Muscle layer of duodenum (tissue), 2 donors: ENCODE measurements around the gene GAB2.
"Not testable (repeated sequence)": the region's sequence is repeated elsewhere in the genome, so short reads cannot be mapped to it uniquely, and the experiment has no call there.

Experiments
- H3K27ac ChIP-seq: one replicate; pipeline ENCODE4 v1.7.0; 2013; ENCODE audit warnings: mild to moderate bottlenecking, low read length
- H3K27me3 ChIP-seq: one replicate; pipeline ENCODE4 v1.7.0; 2013; ENCODE audit warnings: low read depth, mild to moderate bottlenecking, control low read depth, low read length
- H3K36me3 ChIP-seq, 2 donors: one replicate each; pipeline ENCODE4 v1.7.0; 2013; ENCODE audit warnings: low read length in 2 of 2, control low read depth in 1 of 2, mild to moderate bottlenecking in 1 of 2; ENCODE audit not compliant: insufficient read depth in 2 of 2, control insufficient read depth in 1 of 2
- H3K4me1 ChIP-seq, 2 donors: one replicate each; pipeline ENCODE4 v1.7.0; 2013; ENCODE audit warnings: low read length in 2 of 2, mild to moderate bottlenecking in 2 of 2, control low read depth in 1 of 2, moderate library complexity in 1 of 2; ENCODE audit not compliant: insufficient read depth in 2 of 2, control insufficient read depth in 1 of 2
- H3K4me3 ChIP-seq, 2 donors: one replicate each; pipeline ENCODE4 v1.7.0; 2013; ENCODE audit warnings: low read length in 2 of 2, low read depth in 1 of 2, mild to moderate bottlenecking in 1 of 2
- H3K9me3 ChIP-seq, 2 donors: one replicate each; pipeline ENCODE4 v1.7.0; 2013; ENCODE audit warnings: low read length in 2 of 2, control low read depth in 1 of 2, mild to moderate bottlenecking in 1 of 2; ENCODE audit not compliant: control insufficient read depth in 1 of 2
- donor health status: healthy.

The GAB2 gene

GRCh38 chr11:78188286-78189173 lies 229.1 kb downstream of the GAB2 start, which contains the start of the genes KCTD21 and USP35:
Gene KCTD21 (minus strand): TSS chr11:78188626. CDS start chr11:78174554, 14,072 bp downstream.
Gene USP35 (plus strand): TSS chr11:78188919. CDS start chr11:78196246, 7,327 bp downstream.
- H3K4me1 ChIP-seq: peaks cover 0 to 31% of the 10 kb centered on the region in 2 donors

DNA sequence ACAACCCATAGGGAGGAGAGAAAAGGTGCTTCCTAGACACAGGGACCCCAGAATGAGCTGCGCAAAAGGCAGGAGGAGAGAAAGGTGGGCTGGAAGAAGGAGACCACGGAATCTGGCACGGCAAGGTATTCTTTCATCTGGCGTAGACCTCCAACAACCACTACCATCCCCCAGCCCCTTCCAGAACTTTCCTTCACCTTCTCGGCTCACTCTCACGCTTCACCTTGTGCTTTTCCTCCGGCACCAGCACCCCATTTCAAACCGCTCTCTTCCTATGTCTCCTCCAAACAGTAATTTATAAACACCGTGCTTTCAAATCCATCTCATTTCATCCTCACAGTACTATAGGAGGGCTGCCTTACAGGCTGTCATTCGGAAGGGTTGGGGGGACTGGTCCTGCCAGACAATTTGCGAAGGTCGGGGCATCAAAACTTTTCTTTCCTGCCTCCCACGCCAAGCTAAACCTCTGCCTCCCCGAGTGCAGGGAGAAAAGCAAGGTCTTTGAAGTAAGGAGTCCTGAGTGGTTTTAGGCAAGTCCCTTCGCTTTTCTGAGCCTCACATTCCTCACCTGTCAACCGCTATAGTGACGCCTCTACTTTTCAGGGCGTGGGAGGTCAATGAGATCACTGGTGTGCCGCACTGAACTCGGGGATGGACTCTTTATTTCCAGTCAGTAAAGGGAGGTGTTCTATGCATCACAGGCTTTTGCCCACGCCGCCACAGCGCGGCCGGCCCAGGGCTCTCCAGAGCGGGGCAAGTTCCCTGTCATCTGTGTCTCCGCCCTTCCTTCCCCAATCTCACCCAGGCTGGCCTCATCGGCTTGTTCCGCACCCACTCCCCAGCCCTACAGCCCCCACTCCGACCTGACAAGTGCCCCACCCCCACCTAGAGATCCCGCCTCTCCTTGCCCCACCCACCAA lies 230.0 kb downstream of the GAB2 start:
- H3K36me3 ChIP-seq: no peaks in the 10 kb centered on the region
- no peaks in the 10 kb centered on the region for H3K9me3 ChIP-seq
- peaks cover 0 to 27% of the 10 kb centered on the region in 2 donors for H3K4me1 ChIP-seq
- H3K27ac ChIP-seq: peak overlapping the region; percentile 56
- no peaks in the 10 kb centered on the region for H3K27me3 ChIP-seq
- peak overlapping the region; percentile 82 to 97 for H3K4me3 ChIP-seq

More at GRCh38 chr11:78188286-78189173, 229.1 kb downstream of the GAB2 start, which contains the start of the genes KCTD21 and USP35:
- peak within 1 kb of the TSS; percentile 56 for H3K27ac ChIP-seq
- H3K36me3 ChIP-seq: no peaks in the 10 kb centered on the region
- no peaks in the 10 kb centered on the region for H3K27me3 ChIP-seq
- H3K9me3 ChIP-seq: no peaks in the 10 kb centered on the region
- H3K4me3 ChIP-seq: peak within 1 kb of the TSS; percentile 82 to 97

- peaks cover 3 to 10% of the 10 kb centered on the region in 2 donors for H3K36me3 ChIP-seq
- no peaks in the 10 kb centered on the region for H3K27me3 ChIP-seq
- no peak overlapping the region for H3K4me3 ChIP-seq
- no peaks in the 10 kb centered on the region for H3K4me1 ChIP-seq
- H3K27ac ChIP-seq: no peak overlapping the region
- no peaks in the 10 kb centered on the region for H3K9me3 ChIP-seq
These were observed 236.4 kb downstream of the GAB2 start for GRCh38 chr11:78181185-78181584.

DNA sequence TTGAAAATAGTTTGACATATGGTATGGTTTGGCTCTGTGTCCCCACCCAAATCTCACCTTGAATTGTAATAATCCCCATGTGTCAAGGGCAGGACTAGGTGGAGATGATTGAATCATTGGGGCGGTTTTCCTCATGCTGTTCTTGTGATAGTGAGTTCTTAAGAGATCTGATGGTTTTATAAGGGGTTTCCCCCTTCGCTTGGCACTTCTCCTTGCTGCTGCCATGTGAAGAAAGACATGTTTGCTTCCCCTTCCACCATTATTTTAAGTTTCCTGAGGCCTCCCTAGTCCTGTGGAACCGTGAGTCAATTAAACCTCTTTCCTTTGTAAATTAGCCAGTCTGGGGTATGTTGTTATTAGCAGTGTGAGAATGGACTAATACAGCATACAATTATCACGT lies 236.9 kb downstream of the GAB2 start:
- Histone ChIP-seq H3K4me1 (no peaks in the 10 kb centered on the region), H3K4me3 (no peak overlapping the region), H3K36me3 (peaks cover 3 to 10% of the 10 kb centered on the region in 2 donors), H3K27ac (no peak overlapping the region), H3K27me3 (no peaks in the 10 kb centered on the region), H3K9me3 (no peaks in the 10 kb centered on the region)

GRCh38 chr11:78179459-78180071 lies 238.1 kb downstream of the GAB2 start:
- no peak overlapping the region for H3K4me3 ChIP-seq
- no peaks in the 10 kb centered on the region for H3K4me1 ChIP-seq
- H3K27me3 ChIP-seq: no peaks in the 10 kb centered on the region
- H3K36me3 ChIP-seq: peaks cover 3 to 10% of the 10 kb centered on the region in 2 donors
- H3K27ac ChIP-seq: no peak overlapping the region
- H3K9me3 ChIP-seq: no peaks in the 10 kb centered on the region

- no peaks in the 10 kb centered on the region for H3K9me3 ChIP-seq
- no peaks in the 10 kb centered on the region for H3K27me3 ChIP-seq
- H3K4me1 ChIP-seq: no peaks in the 10 kb centered on the region
- H3K4me3 ChIP-seq: no peak overlapping the region
- peaks cover 12 to 31% of the 10 kb centered on the region in 2 donors for H3K36me3 ChIP-seq
- H3K27ac ChIP-seq: no peak overlapping the region
These were observed 240.4 kb downstream of the GAB2 start for GRCh38 chr11:78177216-78177615.

DNA sequence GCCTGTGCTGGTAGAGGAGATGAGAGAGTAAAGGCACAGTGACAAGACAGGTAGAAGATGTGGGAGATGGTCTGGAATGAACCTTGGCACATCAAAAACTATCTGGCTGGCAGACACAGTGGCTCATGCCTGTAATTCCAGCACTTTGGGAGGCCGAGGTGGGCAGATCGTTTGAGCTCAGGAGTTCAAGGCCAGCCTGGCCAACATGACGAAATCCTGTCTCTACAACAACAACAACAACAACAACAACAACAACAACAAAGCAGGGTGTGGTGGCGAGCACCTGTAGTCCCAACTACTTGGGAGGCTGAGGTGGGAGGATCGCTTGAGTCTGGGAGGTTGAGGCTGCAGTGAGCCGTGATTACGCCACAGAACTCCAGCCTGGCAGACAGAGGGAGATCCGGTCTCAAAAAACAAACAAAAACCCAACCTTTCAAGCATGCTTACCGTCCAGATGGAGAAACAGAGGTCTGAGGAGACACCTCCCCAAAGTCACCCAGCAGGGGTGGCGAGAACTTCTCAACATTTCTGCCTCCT lies 240.9 kb downstream of the GAB2 start:
- Histone ChIP-seq H3K4me3 (no peak overlapping the region), H3K9me3 (no peaks in the 10 kb centered on the region), H3K27me3 (no peaks in the 10 kb centered on the region), H3K4me1 (no peaks in the 10 kb centered on the region), H3K27ac (no peak overlapping the region), H3K36me3 (peaks cover 12 to 36% of the 10 kb centered on the region in 2 donors)

- not testable (repeated sequence) for H3K9me3 ChIP-seq, H3K27ac ChIP-seq, H3K27me3 ChIP-seq, H3K4me3 ChIP-seq, H3K4me1 ChIP-seq
- H3K36me3 ChIP-seq: peaks cover 12 to 38% of the 10 kb centered on the region in 2 donors
These were observed 241.8 kb downstream of the GAB2 start for GRCh38 chr11:78175862-78176261.

- Histone ChIP-seq H3K27ac (no peak overlapping the region), H3K9me3 (no peaks in the 10 kb centered on the region), H3K4me1 (peaks cover 0 to 11% of the 10 kb centered on the region in 2 donors), H3K27me3 (no peaks in the 10 kb centered on the region), H3K4me3 (no peak overlapping the region), H3K36me3 (peaks cover 11 to 34% of the 10 kb centered on the region in 2 donors)
These were observed 245.7 kb downstream of the GAB2 start for GRCh38 chr11:78171951-78172350.

DNA sequence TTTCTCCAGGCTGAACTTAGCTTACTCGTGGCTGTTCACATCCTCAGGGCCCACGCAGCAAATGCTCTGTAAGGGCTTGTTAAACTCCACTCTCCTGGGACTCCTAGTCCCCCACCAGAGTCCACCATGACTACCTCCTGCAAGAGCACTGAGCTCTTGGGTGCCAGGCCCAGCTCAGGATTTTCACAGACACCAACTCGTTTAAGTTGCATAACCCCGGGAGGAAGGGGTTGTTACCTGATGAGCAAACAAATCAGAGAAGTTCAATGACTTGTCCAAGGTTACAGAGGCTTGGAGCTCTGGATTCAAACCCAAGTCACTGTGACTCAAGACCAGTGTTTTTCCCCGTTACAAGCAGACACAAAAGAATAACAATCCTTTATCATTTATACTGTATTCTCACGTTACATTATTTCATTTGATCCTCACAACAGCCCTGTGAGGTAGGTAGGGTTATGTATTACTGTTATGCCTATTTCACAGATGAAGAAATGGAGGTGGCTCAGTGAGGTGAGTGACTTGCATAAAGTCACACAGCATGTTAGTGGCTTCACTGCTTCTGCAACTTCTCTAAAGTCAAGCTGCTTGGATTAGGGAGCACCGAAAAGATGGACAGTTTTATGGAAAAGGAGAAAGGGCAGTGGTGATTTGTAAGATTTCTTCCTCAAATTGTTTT lies 246.6 kb downstream of the GAB2 start:
- Histone ChIP-seq H3K27ac (no peak overlapping the region), H3K36me3 (peaks cover 10 to 28% of the 10 kb centered on the region in 2 donors), H3K4me3 (no peak overlapping the region), H3K27me3 (no peaks in the 10 kb centered on the region), H3K4me1 (peaks cover 0 to 15% of the 10 kb centered on the region in 2 donors), H3K9me3 (no peaks in the 10 kb centered on the region)
